PC-9 (cell line): ENCODE results near the gene VIPR1.

Source experiments
- EZH2 ChIP-seq: fragments of 200-600 bp; sonication (generic); IDR thresholded peaks from 2 replicates; pipeline ENCODE4 v1.8.0; 2017; ENCODE audit warnings: antibody characterized with exemption, low read depth
- TF ChIP-seq, protein P1 (sequence below): fragments of 200-600 bp; sonication (generic); conservative IDR thresholded peaks from 2 replicates; pipeline ENCODE4 v1.6.1; 2017; ENCODE audit warnings: mixed run types, antibody characterized with exemption, mild to moderate bottlenecking, moderate library complexity

DNA sequence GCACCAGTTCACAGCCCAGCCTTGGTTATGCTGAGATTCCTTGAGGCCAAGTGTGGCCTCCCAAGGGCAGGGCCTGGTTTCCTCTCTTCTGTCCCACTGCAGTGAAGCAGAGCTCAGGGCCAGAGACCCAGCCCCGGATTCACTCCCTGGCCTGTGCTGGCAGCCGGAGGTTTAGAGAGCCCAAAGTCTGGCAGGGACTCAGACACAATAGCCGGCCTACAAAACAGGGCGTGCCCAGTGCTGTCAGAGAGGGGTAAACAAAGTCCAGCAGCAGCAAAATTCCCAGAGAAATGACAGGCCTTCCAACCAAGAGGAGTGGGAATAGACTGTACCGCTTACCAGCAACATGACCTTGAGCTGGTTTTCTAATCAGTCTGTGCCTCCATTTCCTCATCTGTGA lies 14.0 kb downstream of the VIPR1 start:
- no peak for TF ChIP-seq EZH2
- TF ChIP-seq, protein P1, sequence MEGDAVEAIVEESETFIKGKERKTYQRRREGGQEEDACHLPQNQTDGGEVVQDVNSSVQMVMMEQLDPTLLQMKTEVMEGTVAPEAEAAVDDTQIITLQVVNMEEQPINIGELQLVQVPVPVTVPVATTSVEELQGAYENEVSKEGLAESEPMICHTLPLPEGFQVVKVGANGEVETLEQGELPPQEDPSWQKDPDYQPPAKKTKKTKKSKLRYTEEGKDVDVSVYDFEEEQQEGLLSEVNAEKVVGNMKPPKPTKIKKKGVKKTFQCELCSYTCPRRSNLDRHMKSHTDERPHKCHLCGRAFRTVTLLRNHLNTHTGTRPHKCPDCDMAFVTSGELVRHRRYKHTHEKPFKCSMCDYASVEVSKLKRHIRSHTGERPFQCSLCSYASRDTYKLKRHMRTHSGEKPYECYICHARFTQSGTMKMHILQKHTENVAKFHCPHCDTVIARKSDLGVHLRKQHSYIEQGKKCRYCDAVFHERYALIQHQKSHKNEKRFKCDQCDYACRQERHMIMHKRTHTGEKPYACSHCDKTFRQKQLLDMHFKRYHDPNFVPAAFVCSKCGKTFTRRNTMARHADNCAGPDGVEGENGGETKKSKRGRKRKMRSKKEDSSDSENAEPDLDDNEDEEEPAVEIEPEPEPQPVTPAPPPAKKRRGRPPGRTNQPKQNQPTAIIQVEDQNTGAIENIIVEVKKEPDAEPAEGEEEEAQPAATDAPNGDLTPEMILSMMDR: no peak
